ENCODE measurements around the gene SLC5A9.
"Not testable (repeated sequence)": the region's sequence is repeated elsewhere in the genome, so short reads cannot be mapped to it uniquely, and the experiment has no call there.

Gene SLC5A9

GRCh38 chr1:48214366-48214765, 8.2 kb upstream of the SLC5A9 start:
- not testable (repeated sequence) for DNase-seq (ENCODE audit: low read depth in 2 of 2)

- DNase-seq (ENCODE audit: low read depth in 2 of 2): no peak
These were observed 7.7 kb upstream of the SLC5A9 start for GRCh38 chr1:48214820-48215219.

- DNase-seq (ENCODE audit: low read depth in 2 of 2): no peak
These were observed 7.3 kb upstream of the SLC5A9 start for GRCh38 chr1:48215222-48215621.

GRCh38 chr1:48215889-48216288, 6.6 kb upstream of the SLC5A9 start:
- no peak for DNase-seq (ENCODE audit: low read depth in 2 of 2)

- DNase-seq (ENCODE audit: low read depth in 2 of 2): no peak
These were observed 6.2 kb upstream of the SLC5A9 start for GRCh38 chr1:48216313-48216712.

GRCh38 chr1:48216941-48217340, 5.6 kb upstream of the SLC5A9 start:
- no peak for DNase-seq (ENCODE audit: low read depth in 2 of 2)

GRCh38 chr1:48217856-48218255, 4.7 kb upstream of the SLC5A9 start:
- DNase-seq (ENCODE audit: low read depth in 2 of 2): no peak

- no peak for DNase-seq (ENCODE audit: low read depth in 2 of 2)
These were observed 2.7 kb upstream of the SLC5A9 start for GRCh38 chr1:48219803-48220202.

- DNase-seq (ENCODE audit: low read depth in 2 of 2): no peak
These were observed 1.4 kb upstream of the SLC5A9 start for GRCh38 chr1:48221122-48221521.

GRCh38 chr1:48221657-48222056, 859 bp upstream of the SLC5A9 start:
- no peak for DNase-seq (ENCODE audit: low read depth in 2 of 2)

GRCh38 chr1:48223366-48224240, 1.1 kb downstream of the SLC5A9 start:
- no peak for DNase-seq (ENCODE audit: low read depth in 2 of 2)

GRCh38 chr1:48224791-48225190, 2.3 kb downstream of the SLC5A9 start:
- DNase-seq (ENCODE audit: low read depth in 2 of 2): no peak

- DNase-seq (ENCODE audit: low read depth in 2 of 2): no peak
These were observed 3.1 kb downstream of the SLC5A9 start for GRCh38 chr1:48225579-48225978.

GRCh38 chr1:48227165-48228013, 4.9 kb downstream of the SLC5A9 start:
- DNase-seq (ENCODE audit: low read depth in 2 of 2): no peak

GRCh38 chr1:48228156-48228555, 5.6 kb downstream of the SLC5A9 start:
- no peak for DNase-seq (ENCODE audit: low read depth in 2 of 2)

- DNase-seq (ENCODE audit: low read depth in 2 of 2): no peak
These were observed 6.8 kb downstream of the SLC5A9 start for GRCh38 chr1:48229317-48229716.

- no peak for DNase-seq (ENCODE audit: low read depth in 2 of 2)
These were observed 7.7 kb downstream of the SLC5A9 start for GRCh38 chr1:48230236-48230635.

- DNase-seq (ENCODE audit: low read depth in 2 of 2): no peak
These were observed 10.2 kb downstream of the SLC5A9 start for GRCh38 chr1:48232722-48233121.

GRCh38 chr1:48233666-48234485, 11.4 kb downstream of the SLC5A9 start:
- DNase-seq (ENCODE audit: low read depth in 2 of 2): no peak

- DNase-seq (ENCODE audit: low read depth in 2 of 2): no peak
These were observed 13.1 kb downstream of the SLC5A9 start for GRCh38 chr1:48235652-48236051.

GRCh38 chr1:48236716-48237470, 14.4 kb downstream of the SLC5A9 start:
- no peak for DNase-seq (ENCODE audit: low read depth in 2 of 2)

All from stimulated activated CD4-positive, alpha-beta T cell treated with anti-CD3 and anti-CD28 coated beads, Interleukin-12 subunit alpha, Interleukin-12 subunit beta, amount 100 ng/mL, for 24 hours (primary cell).